SH-SY5Y (cell line): Measurements from ENCODE around the gene BST1.

Experiments
- GATA2 ChIP-seq: IDR thresholded peaks from 2 replicates; pipeline ENCODE4 v1.6.1; 2011; ENCODE audit warnings: mild to moderate bottlenecking, low read depth, low read length
- GATA3 ChIP-seq: IDR thresholded peaks from 2 replicates; pipeline ENCODE4 v1.6.1; 2011; ENCODE audit warnings: low read depth, mild to moderate bottlenecking, low read length, moderate library complexity

DNA sequence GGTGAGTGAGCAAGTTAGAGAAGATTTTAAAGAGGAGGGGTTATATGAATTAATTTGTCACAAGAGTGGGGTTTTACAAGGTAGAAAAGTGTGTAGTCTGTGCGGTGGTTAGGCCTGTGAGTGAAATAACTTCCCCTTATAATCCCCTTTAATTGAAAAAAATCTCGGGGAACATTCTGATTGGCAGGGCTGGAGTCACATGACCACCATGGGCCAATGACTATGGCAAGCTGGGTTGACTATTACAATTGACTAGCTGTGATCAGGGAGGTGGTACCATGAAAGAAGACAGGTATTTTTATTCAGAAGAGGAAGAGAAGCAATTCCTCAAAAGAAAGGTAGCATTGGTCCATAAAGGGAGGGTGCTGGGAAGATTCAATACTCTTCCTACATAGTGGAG lies 48.3 kb downstream of the BST1 start:
- no peak for TF ChIP-seq GATA2
- no peak for TF ChIP-seq GATA3
